HepG2 (cell line): ENCODE measurements around the gene GGA3. TPM values are rescaled to one million over a fixed set of nuclear protein-coding genes. Genes with fewer than 3 reads are reported as not detected.

ENCODE experiments used
- ARID2 ChIP-seq: sonication (generic); formaldehyde crosslinking; IDR thresholded peaks from 2 replicates; pipeline ENCODE4 v1.8.1; 2022; ENCODE audit warnings: mild to moderate bottlenecking, missing genetic modification reagents, borderline replicate concordance
- HOXD1 ChIP-seq: sonication (generic); formaldehyde crosslinking; IDR thresholded peaks from 2 replicates; pipeline ENCODE4 v1.5.0; 2020; ENCODE audit warnings: missing genetic modification reagents
- JARID2 ChIP-seq: sonication (generic); formaldehyde crosslinking; IDR thresholded peaks from 2 replicates; pipeline ENCODE4 v1.8.1; 2023; ENCODE audit warnings: missing genetic modification reagents, inconsistent platforms; ENCODE audit not compliant: insufficient replicate concordance
- KDM1A ChIP-seq: IDR thresholded peaks from 2 replicates; pipeline ENCODE4 v1.6.1; 2016; ENCODE audit warnings: missing compliant biosample characterization
- NONO ChIP-seq, 2 experiments: fragments of 450-650 bp in 1 of 2; sonication (generic) in 1 of 2; formaldehyde crosslinking in 1 of 2; IDR thresholded peaks in 1 of 2; conservative IDR thresholded peaks in 1 of 2; 2 replicates each; pipeline versions ENCODE4 v1.6.1 to v1.8.0; 2017 to 2022; ENCODE audit warnings: mild to moderate bottlenecking in 1 of 2, missing genetic modification reagents in 1 of 2, moderate library complexity in 1 of 2
- NPAS2 ChIP-seq: sonication (generic); formaldehyde crosslinking; IDR thresholded peaks from 2 replicates; pipeline ENCODE4 v1.8.0; 2022; ENCODE audit warnings: mild to moderate bottlenecking, missing genetic modification reagents, borderline replicate concordance
- POLR2A ChIP-seq, 2 experiments: IDR thresholded peaks; 2 replicates each; pipeline ENCODE4 v1.6.1; 2011; ENCODE audit warnings: low read depth in 2 of 2, low read length in 2 of 2, mild to moderate bottlenecking in 1 of 2, moderate library complexity in 1 of 2; ENCODE audit not compliant: insufficient read depth in 1 of 2
- PPARG ChIP-seq: conservative IDR thresholded peaks from 2 replicates; pipeline ENCODE4 v1.6.1; 2016; ENCODE audit warnings: missing biosample characterization, missing genetic modification reagents
- REL ChIP-seq: sonication (generic); formaldehyde crosslinking; conservative IDR thresholded peaks from 2 replicates; pipeline ENCODE4 v1.8.0; 2022; ENCODE audit warnings: mild to moderate bottlenecking, missing genetic modification reagents, moderate library complexity
- U2AF2 ChIP-seq: fragments of 200-400 bp; formaldehyde crosslinking; IDR thresholded peaks from 2 replicates; pipeline ENCODE4 v1.6.1; 2017; ENCODE audit warnings: low read depth, mild to moderate bottlenecking, low read length
- ZBTB7A ChIP-seq: sonication (generic); formaldehyde crosslinking; IDR thresholded peaks from 2 replicates; pipeline ENCODE4 v1.8.0; 2022; ENCODE audit warnings: mild to moderate bottlenecking, missing genetic modification reagents
- ZBTB8A ChIP-seq: sonication (generic); formaldehyde crosslinking; IDR thresholded peaks from 2 replicates; pipeline ENCODE4 v1.4.0; 2020; ENCODE audit warnings: mild to moderate bottlenecking, low read depth, missing genetic modification reagents, borderline replicate concordance
- ZFP62 ChIP-seq: sonication (generic); formaldehyde crosslinking; IDR thresholded peaks from 2 replicates; pipeline ENCODE4 v1.4.0; 2020; ENCODE audit warnings: missing genetic modification reagents
- ZMYM4 ChIP-seq: sonication (generic); formaldehyde crosslinking; IDR thresholded peaks from 2 replicates; pipeline ENCODE4 v1.8.1; 2023; ENCODE audit warnings: mild to moderate bottlenecking, missing genetic modification reagents
- ZNF564 ChIP-seq: sonication (generic); formaldehyde crosslinking; IDR thresholded peaks from 2 replicates; pipeline ENCODE4 v1.8.1; 2023; ENCODE audit warnings: mild to moderate bottlenecking, missing genetic modification reagents
- ZNF629 ChIP-seq: sonication (generic); formaldehyde crosslinking; conservative IDR thresholded peaks from 2 replicates; pipeline ENCODE4 v1.5.0; 2020; ENCODE audit warnings: missing genetic modification reagents
- ZNF678 ChIP-seq: sonication (generic); formaldehyde crosslinking; IDR thresholded peaks from 2 replicates; pipeline ENCODE4 v1.4.0; 2020; ENCODE audit warnings: mild to moderate bottlenecking, missing genetic modification reagents
- ZNF768 ChIP-seq: sonication (generic); formaldehyde crosslinking; IDR thresholded peaks from 2 replicates; pipeline ENCODE4 v1.4.0; 2020; ENCODE audit warnings: missing genetic modification reagents
- ZNF782 ChIP-seq: sonication (generic); formaldehyde crosslinking; IDR thresholded peaks from 2 replicates; pipeline ENCODE4 v1.4.0; 2020; ENCODE audit warnings: missing genetic modification reagents, mild to moderate bottlenecking, borderline replicate concordance
- polyA plus RNA-seq, 8 experiments: library from polyadenylated mRNA; depleted of rRNA in 3 of 8; stranded (reverse) in 7 of 8; unstranded in 1 of 8; fragments of >200 nt; fragmentation: Illumina TruSeq in 4 of 8; extraction: Trizol in 4 of 8; gene quantifications; 2 replicates each; pipeline versions ENCODE4 v1.2.1 to v1.2.3, GENCODE V29; 2011 to 2016; ENCODE audit warnings: low read depth in 4 of 8, missing spikeins in 1 of 8, mixed read lengths in 1 of 8; ENCODE audit not compliant: insufficient read depth in 1 of 8
- total RNA-seq, 5 experiments: library from RNA; depleted of rRNA; stranded (reverse); fragments of >200 nt; fragmentation: Illumina TruSeq; extraction: Trizol; gene quantifications; 2 replicates each; pipeline ENCODE4 v1.2.3, GENCODE V29; 2016; ENCODE audit warnings: low read depth in 1 of 5
- TF ChIP-seq, protein P1 (sequence below): sonication (generic); formaldehyde crosslinking; IDR thresholded peaks from 2 replicates; pipeline ENCODE4 v1.4.0; 2020; ENCODE audit warnings: missing genetic modification reagents, borderline replicate concordance
- TF ChIP-seq, protein P2 (sequence below): conservative IDR thresholded peaks from 2 replicates; pipeline ENCODE4 v1.6.1; 2018; ENCODE audit warnings: missing genetic modification reagents
- TF ChIP-seq, protein P3 (sequence below): sonication (generic); formaldehyde crosslinking; IDR thresholded peaks from 2 replicates; pipeline ENCODE4 v1.5.1; 2020; ENCODE audit warnings: missing genetic modification reagents, mild to moderate bottlenecking, borderline replicate concordance
- TF ChIP-seq, protein P4 (sequence below): sonication (generic); formaldehyde crosslinking; IDR thresholded peaks from 2 replicates; pipeline ENCODE4 v1.4.0; 2020; ENCODE audit warnings: mild to moderate bottlenecking, low read depth, missing genetic modification reagents

The GGA3 gene
- total and polyA plus RNA-seq, 2 of the 13 experiments (the other 11 are each of a cell fraction or from before 2014, with no cell fraction given) = 28.4 to 43.7 TPM

DNA sequence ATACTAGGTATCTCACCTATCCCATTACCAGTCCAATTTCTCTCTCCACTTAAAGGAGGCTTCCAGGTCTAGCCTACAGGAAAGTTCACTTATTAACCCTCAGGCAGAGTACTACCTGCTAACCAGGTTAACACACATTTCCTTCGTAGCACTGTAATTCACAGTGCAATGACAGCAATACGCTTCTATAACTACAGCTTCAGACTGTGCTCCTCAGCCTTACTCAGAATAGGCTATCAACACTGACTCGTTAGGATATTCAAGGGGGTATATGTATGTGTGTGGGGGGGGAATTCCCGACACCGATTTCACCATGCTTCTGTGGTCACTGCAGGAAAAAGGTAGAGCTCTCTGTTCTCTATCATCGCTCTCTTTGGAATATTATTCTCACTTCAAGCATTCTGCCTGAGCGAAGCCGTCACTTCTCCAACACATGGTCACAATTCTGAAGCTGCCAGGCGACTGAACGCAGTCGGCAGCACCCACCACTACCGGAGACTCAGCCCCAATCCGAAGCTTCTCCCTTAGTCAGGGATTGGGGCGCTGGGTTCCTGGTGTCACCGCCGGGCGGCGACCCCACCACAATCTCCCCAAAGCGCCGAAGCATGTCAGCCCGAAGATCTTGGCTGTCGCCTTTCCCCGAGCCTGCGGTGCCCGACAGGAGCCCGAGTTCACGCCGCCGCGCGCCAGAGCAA is 618 bp downstream of the GGA3 start (continued):
- TF ChIP-seq, protein P1, sequence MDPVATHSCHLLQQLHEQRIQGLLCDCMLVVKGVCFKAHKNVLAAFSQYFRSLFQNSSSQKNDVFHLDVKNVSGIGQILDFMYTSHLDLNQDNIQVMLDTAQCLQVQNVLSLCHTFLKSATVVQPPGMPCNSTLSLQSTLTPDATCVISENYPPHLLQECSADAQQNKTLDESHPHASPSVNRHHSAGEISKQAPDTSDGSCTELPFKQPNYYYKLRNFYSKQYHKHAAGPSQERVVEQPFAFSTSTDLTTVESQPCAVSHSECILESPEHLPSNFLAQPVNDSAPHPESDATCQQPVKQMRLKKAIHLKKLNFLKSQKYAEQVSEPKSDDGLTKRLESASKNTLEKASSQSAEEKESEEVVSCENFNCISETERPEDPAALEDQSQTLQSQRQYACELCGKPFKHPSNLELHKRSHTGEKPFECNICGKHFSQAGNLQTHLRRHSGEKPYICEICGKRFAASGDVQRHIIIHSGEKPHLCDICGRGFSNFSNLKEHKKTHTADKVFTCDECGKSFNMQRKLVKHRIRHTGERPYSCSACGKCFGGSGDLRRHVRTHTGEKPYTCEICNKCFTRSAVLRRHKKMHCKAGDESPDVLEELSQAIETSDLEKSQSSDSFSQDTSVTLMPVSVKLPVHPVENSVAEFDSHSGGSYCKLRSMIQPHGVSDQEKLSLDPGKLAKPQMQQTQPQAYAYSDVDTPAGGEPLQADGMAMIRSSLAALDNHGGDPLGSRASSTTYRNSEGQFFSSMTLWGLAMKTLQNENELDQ (CRISPR knock-in tag) = no peak
- no peak for TF ChIP-seq ZFP62 (CRISPR knock-in tag)
- TF ChIP-seq U2AF2 = no peak
- no peak for TF ChIP-seq PPARG (CRISPR knock-in tag)
- TF ChIP-seq ZNF768 (CRISPR knock-in tag) = no peak; the same call in 1 of the 2 replicates
- no peak for TF ChIP-seq ZNF678 (CRISPR knock-in tag)
- TF ChIP-seq ARID2 (CRISPR knock-in tag) = no peak
- TF ChIP-seq HOXD1 (CRISPR knock-in tag) = no peak
- TF ChIP-seq ZNF782 (CRISPR knock-in tag) = no peak
- no peak for TF ChIP-seq ZNF564 (CRISPR knock-in tag)
- no peak for TF ChIP-seq ZBTB8A
- TF ChIP-seq KDM1A (CRISPR knock-in tag) = no peak
- TF ChIP-seq, protein P2, sequence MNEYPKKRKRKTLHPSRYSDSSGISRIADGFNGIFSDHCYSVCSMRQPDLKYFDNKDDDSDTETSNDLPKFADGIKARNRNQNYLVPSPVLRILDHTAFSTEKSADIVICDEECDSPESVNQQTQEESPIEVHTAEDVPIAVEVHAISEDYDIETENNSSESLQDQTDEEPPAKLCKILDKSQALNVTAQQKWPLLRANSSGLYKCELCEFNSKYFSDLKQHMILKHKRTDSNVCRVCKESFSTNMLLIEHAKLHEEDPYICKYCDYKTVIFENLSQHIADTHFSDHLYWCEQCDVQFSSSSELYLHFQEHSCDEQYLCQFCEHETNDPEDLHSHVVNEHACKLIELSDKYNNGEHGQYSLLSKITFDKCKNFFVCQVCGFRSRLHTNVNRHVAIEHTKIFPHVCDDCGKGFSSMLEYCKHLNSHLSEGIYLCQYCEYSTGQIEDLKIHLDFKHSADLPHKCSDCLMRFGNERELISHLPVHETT (CRISPR knock-in tag) = no peak
- TF ChIP-seq ZBTB7A (CRISPR knock-in tag) = no peak
- no peak for TF ChIP-seq POLR2A (IDR thresholded peaks at IDR 0.05; ENCODE audit: insufficient read depth in 1 of 2, low read depth in 2 of 2, low read length in 2 of 2)
- TF ChIP-seq JARID2 (CRISPR knock-in tag) = no peak
- TF ChIP-seq, protein P3, sequence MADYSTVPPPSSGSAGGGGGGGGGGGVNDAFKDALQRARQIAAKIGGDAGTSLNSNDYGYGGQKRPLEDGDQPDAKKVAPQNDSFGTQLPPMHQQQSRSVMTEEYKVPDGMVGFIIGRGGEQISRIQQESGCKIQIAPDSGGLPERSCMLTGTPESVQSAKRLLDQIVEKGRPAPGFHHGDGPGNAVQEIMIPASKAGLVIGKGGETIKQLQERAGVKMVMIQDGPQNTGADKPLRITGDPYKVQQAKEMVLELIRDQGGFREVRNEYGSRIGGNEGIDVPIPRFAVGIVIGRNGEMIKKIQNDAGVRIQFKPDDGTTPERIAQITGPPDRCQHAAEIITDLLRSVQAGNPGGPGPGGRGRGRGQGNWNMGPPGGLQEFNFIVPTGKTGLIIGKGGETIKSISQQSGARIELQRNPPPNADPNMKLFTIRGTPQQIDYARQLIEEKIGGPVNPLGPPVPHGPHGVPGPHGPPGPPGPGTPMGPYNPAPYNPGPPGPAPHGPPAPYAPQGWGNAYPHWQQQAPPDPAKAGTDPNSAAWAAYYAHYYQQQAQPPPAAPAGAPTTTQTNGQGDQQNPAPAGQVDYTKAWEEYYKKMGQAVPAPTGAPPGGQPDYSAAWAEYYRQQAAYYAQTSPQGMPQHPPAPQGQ (CRISPR knock-in tag) = no peak
- no peak for TF ChIP-seq ZMYM4 (CRISPR knock-in tag)
- TF ChIP-seq NPAS2 (CRISPR knock-in tag) = no peak
- TF ChIP-seq ZNF629 (CRISPR knock-in tag) = no peak
- no peak for TF ChIP-seq NONO (IDR thresholded peaks at IDR 0.05)
- no peak for TF ChIP-seq NONO (CRISPR knock-in tag; conservative IDR thresholded peaks at IDR 0.05)
- TF ChIP-seq, protein P4, sequence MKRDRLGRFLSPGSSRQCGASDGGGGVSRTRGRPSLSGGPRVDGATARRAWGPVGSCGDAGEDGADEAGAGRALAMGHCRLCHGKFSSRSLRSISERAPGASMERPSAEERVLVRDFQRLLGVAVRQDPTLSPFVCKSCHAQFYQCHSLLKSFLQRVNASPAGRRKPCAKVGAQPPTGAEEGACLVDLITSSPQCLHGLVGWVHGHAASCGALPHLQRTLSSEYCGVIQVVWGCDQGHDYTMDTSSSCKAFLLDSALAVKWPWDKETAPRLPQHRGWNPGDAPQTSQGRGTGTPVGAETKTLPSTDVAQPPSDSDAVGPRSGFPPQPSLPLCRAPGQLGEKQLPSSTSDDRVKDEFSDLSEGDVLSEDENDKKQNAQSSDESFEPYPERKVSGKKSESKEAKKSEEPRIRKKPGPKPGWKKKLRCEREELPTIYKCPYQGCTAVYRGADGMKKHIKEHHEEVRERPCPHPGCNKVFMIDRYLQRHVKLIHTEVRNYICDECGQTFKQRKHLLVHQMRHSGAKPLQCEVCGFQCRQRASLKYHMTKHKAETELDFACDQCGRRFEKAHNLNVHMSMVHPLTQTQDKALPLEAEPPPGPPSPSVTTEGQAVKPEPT (CRISPR knock-in tag) = no peak
- TF ChIP-seq REL (CRISPR knock-in tag) = 0 out of 2 replicates have a peak, but pooled peaks have one; percentile 33
